Stimulated activated CD4-positive, alpha-beta T cell treated with anti-CD3 and anti-CD28 coated beads, Interleukin-15, amount 100 ng/mL, for 48 hours (primary cell): ENCODE measurements around the gene TBX4.
A peak's percentile ranks its signal among the peaks of the same experiment; 100 is the strongest.

Experiments
- DNase-seq, 2 donors: peaks; one replicate each; pipeline ENCODE4 v3.0.0-alpha.2; 2020; ENCODE audit warnings: low read depth in 2 of 2

The TBX4 gene

GRCh38 chr17:61412860-61413660 is 39.2 kb upstream of the TBX4 start:
- DNase-seq, result no peak

- DNase-seq, result no peak
These were observed 38.5 kb upstream of the TBX4 start for GRCh38 chr17:61413661-61414126.

GRCh38 chr17:61414141-61414935 is 37.9 kb upstream of the TBX4 start:
- no peak for DNase-seq

GRCh38 chr17:61414936-61415251 is 37.3 kb upstream of the TBX4 start:
- no peak for DNase-seq

- no peak for DNase-seq
These were observed 36.6 kb upstream of the TBX4 start for GRCh38 chr17:61415374-61416210.

- DNase-seq, result no peak
These were observed 36.0 kb upstream of the TBX4 start for GRCh38 chr17:61416211-61416539.

GRCh38 chr17:61416540-61417363 is 35.5 kb upstream of the TBX4 start:
- DNase-seq, result peak; percentile 41 to 57

GRCh38 chr17:61418449-61418848 is 33.8 kb upstream of the TBX4 start:
- DNase-seq, result no peak

- DNase-seq, result no peak
These were observed 32.7 kb upstream of the TBX4 start for GRCh38 chr17:61419496-61420046.

GRCh38 chr17:61420052-61420451 is 32.2 kb upstream of the TBX4 start:
- DNase-seq, result no peak

- no peak for DNase-seq
These were observed 31.4 kb upstream of the TBX4 start for GRCh38 chr17:61420745-61421398.

GRCh38 chr17:61421460-61421859 is 30.8 kb upstream of the TBX4 start:
- no peak for DNase-seq

GRCh38 chr17:61422116-61422799 is 30.0 kb upstream of the TBX4 start:
- DNase-seq, result no peak

GRCh38 chr17:61422869-61423268 is 29.4 kb upstream of the TBX4 start:
- DNase-seq, result no peak

GRCh38 chr17:61423967-61424649 is 28.1 kb upstream of the TBX4 start:
- no peak for DNase-seq

- DNase-seq, result no peak
These were observed 26.3 kb upstream of the TBX4 start for GRCh38 chr17:61425682-61426481.

- DNase-seq, result no peak
These were observed 25.5 kb upstream of the TBX4 start for GRCh38 chr17:61426482-61427304.

GRCh38 chr17:61427567-61427966 is 24.7 kb upstream of the TBX4 start:
- DNase-seq, result no peak
